BLaER1 (cell line): ENCODE data around the gene PPP1R2.

Experiments
- H3K27ac ChIP-seq: shearing (Covaris generic); formaldehyde crosslinking; 2 replicates; pipeline ENCODE4 v1.8.1; 2022
- H3K27me3 ChIP-seq: shearing (Covaris generic); formaldehyde crosslinking; 2 replicates; pipeline ENCODE4 v1.8.1; 2022
- H3K36me3 ChIP-seq: shearing (Covaris generic); formaldehyde crosslinking; 2 replicates; pipeline ENCODE4 v1.8.1; 2022
- H3K4me1 ChIP-seq: shearing (Covaris generic); formaldehyde crosslinking; 2 replicates; pipeline ENCODE4 v1.8.1; 2022
- H3K4me2 ChIP-seq: shearing (Covaris generic); formaldehyde crosslinking; 2 replicates; pipeline ENCODE4 v1.8.1; 2022
- H3K4me3 ChIP-seq: shearing (Covaris generic); formaldehyde crosslinking; 2 replicates; pipeline ENCODE4 v1.8.1; 2022
- H3K9ac ChIP-seq: shearing (Covaris generic); formaldehyde crosslinking; 2 replicates; pipeline ENCODE4 v1.8.1; 2022
- H3K9me3 ChIP-seq: shearing (Covaris generic); formaldehyde crosslinking; 2 replicates; pipeline ENCODE4 v1.8.1; 2022
- H4K20me1 ChIP-seq: shearing (Covaris generic); formaldehyde crosslinking; 2 replicates; pipeline ENCODE4 v1.8.1; 2022
- Cebpa-rat ChIP-seq: shearing (Covaris generic); IDR thresholded peaks from 2 replicates; pipeline ENCODE4 v1.8.1; 2022

The PPP1R2 gene

GRCh38 chr3:195468391-195468776, 74.7 kb downstream of the PPP1R2 start:
- no peak for TF ChIP-seq Cebpa-rat
- Histone ChIP-seq H3K27ac (no peak overlapping the region), H3K9ac (no peak overlapping the region), H3K9me3 (peaks cover 24% of the 10 kb centered on the region), H3K4me3 (no peak overlapping the region), H4K20me1 (no peaks in the 10 kb centered on the region), H3K36me3 (no peaks in the 10 kb centered on the region), H3K27me3 (no peaks in the 10 kb centered on the region), H3K4me1 (no peaks in the 10 kb centered on the region), H3K4me2 (no peak overlapping the region)

DNA sequence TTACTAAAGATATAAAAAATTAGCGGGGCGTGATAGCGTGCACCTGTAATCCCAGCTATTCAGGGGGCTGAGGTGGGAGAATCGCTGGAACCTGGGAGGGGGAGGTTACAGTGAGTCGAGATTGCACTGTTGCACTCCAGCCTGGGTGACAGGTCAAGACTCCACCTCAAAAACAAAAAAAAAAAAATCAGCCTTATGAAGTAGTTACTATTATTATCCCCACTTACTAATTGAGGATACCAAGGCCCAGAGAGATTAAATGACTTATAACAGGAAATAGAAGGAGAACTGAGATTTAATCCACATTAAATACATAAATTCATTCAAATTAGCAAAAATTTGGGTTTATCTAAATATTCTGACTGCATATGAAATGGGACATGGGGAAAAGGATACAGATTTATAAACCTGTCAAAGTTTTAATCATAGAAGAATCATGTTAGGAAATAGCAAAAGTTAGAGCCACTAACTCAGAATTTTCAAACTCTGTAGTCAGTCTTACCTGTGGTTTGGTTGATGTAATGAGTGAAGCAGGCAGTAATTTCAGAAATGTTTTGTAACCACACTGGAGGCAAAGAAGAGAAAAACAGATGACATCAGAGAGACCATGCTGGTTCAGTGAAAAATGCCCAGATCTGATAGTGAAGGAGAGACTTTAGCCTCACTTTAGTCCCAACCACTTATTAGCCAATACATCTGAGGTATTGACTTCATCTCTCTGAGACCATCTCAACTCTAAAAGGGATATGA, 75.3 kb downstream of the PPP1R2 start:
- no peak overlapping the region for H3K9ac ChIP-seq
- no peak overlapping the region for H3K4me3 ChIP-seq
- no peak overlapping the region for H3K4me2 ChIP-seq
- no peaks in the 10 kb centered on the region for H4K20me1 ChIP-seq
- H3K27me3 ChIP-seq, result no peaks in the 10 kb centered on the region
- H3K36me3 ChIP-seq, result no peaks in the 10 kb centered on the region
- H3K4me1 ChIP-seq, result no peaks in the 10 kb centered on the region
- no peak for TF ChIP-seq Cebpa-rat
- H3K27ac ChIP-seq, result no peak overlapping the region
- H3K9me3 ChIP-seq, result peaks cover 24% of the 10 kb centered on the region

DNA sequence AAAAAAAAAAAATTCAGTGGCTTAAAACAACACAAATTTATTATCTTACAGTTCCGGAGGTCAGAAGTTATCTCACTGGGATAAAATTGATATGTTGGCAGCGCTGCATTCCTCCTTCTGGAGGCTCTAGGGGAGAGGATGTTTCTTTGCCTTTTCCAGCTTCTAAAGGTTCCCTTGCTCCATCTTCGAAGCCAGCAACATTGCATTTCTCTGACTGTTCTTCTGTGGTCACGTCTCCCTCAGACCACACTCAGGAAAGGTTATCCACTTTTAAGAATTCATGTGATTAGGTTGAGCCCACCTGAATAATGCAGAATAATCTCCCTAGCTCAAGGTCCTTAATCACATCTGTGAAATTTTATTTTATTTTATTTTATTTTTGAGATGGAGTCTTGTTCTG, 76.9 kb downstream of the PPP1R2 start:
- Histone ChIP-seq H3K27me3 (no peaks in the 10 kb centered on the region), H3K9me3 (peaks cover 24% of the 10 kb centered on the region), H3K4me1 (no peaks in the 10 kb centered on the region), H3K4me2 (no peak overlapping the region), H3K9ac (no peak overlapping the region), H3K36me3 (no peaks in the 10 kb centered on the region), H3K27ac (no peak overlapping the region), H3K4me3 (no peak overlapping the region), H4K20me1 (no peaks in the 10 kb centered on the region)
- TF ChIP-seq Cebpa-rat, result no peak
